GM12875 (cell line): ENCODE data around the gene C5.
A peak's percentile ranks its signal among the peaks of the same experiment; 100 is the strongest.

ENCODE experiments used
- H3K4me3 ChIP-seq: one replicate; pipeline ENCODE4 v1.5.1; 2011; ENCODE audit warnings: low read depth, low read length, control low read depth
- TF ChIP-seq, protein P1 (sequence below): IDR thresholded peaks from 2 replicates; pipeline ENCODE4 v1.5.1; 2011; ENCODE audit warnings: low read depth, mild to moderate bottlenecking, control low read depth, inconsistent platforms, low read length, moderate library complexity, borderline replicate concordance; ENCODE audit not compliant: insufficient read depth

The C5 gene

DNA sequence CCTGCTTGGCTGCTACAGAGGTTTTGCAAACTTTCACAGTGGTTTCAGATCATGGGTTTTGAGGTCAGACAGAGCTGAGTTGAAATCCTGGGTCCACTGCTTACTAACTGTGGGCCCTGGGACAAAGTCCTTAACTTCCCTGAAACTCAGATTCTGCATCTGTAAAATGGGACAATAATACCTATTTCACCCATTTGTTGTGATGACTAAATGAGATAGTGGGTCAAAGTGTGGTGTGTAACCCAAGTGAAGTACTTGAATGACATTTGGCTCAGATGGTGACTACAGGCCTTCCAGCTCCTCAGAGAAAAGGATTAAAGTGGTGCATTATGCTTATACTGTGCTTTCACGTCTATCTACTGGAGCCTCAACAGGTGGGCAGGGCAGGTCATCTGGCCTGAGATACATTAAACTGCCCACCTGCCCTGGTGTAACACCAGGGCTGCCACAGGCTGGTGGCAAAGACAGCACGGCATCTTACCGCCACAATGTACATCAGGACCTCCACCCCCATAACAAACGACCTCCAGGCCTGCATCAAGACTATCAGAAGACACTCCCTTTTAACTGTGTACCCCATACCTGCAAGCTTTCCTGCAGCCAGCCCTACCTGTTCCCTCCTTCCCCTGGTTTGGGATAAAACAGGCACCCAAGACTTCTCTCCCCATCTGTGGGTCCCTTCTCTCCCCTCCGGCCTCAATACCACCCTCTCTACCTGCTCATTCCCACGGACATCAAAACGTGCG is 122.6 kb downstream of the C5 start:
- H3K4me3 ChIP-seq: peak overlapping the region; percentile 81

DNA sequence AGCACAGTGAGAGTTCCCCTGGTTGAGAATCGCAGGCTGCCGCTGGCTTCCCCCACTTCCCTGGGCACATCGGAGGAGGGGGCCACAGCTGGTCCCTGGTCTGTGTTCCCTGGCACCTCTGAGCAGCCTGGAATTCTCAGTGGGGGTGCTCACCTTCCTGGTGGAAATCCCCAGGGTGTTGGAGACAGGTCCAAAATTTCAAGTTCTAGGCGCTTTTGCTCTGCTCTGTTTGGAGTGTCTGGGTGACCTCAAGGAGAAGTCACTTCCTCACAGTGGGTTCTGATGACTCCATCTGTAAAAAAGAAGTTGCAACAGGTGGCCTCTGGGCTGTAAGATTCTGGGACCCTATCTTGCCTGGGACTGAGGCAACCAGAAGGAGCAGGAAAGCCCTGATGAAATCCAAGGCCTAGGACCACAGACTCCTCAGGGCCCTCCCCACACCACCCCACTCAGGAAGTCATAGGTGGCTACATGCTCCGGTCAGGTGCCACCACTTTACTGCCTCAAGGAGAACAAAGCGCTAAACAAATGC is 123.6 kb downstream of the C5 start, which contains the start of gene TRAF1:
Gene TRAF1, minus strand, starts transcription at position 400 of the 532 bp plus-strand sequence. CDS start 721 bp downstream, outside the sequence.
- H3K4me3 ChIP-seq: peak within 1 kb of the TSS; percentile 81
- TF ChIP-seq, protein P1, sequence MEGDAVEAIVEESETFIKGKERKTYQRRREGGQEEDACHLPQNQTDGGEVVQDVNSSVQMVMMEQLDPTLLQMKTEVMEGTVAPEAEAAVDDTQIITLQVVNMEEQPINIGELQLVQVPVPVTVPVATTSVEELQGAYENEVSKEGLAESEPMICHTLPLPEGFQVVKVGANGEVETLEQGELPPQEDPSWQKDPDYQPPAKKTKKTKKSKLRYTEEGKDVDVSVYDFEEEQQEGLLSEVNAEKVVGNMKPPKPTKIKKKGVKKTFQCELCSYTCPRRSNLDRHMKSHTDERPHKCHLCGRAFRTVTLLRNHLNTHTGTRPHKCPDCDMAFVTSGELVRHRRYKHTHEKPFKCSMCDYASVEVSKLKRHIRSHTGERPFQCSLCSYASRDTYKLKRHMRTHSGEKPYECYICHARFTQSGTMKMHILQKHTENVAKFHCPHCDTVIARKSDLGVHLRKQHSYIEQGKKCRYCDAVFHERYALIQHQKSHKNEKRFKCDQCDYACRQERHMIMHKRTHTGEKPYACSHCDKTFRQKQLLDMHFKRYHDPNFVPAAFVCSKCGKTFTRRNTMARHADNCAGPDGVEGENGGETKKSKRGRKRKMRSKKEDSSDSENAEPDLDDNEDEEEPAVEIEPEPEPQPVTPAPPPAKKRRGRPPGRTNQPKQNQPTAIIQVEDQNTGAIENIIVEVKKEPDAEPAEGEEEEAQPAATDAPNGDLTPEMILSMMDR: no peak

More for the DNA sequence above, 122.6 kb downstream of the C5 start:
- TF ChIP-seq, protein P1: no peak

DNA sequence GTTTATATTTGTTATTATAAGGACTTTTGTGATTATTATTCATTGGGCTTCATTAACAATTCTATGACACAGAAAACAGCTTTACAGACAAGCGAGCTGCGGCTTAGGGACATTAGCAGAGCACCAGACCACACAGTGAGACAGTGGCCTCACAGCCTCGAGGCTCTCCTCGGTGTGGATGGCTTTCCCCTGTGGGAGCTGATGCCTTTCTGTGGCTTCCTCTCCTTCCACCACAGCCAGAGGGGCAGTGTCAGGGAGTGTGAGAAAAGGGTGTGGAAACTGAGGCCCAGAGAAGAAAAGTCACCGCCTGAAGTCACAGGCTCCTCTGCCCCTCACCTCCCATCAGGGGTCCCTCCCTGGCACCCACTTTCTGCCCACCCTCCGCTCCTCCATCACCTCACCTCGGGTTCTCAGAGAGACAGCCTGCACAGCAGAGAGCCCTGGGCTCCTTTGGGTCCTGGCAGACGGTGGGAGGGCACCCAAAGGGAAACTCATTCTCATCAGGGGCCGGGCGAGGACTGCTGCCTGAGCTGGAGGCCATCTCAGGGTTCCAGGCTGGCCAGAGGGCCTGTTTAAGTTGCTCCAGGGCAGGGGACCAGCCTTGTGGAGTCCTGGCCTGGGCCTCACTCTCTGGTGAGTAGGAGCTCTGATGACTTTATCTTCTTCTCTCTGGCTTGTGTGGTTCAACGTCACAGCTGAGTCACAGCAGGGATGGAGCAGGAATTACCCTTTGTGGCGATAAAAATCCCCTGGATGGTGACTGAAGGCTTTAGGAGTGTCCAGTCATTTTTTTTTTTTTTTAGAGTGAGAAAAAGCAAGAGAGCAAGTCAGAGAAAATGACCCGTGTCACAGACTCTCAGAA is 124.3 kb downstream of the C5 start:
- TF ChIP-seq, protein P1: no peak
- H3K4me3 ChIP-seq: peak overlapping the region; percentile 81

DNA sequence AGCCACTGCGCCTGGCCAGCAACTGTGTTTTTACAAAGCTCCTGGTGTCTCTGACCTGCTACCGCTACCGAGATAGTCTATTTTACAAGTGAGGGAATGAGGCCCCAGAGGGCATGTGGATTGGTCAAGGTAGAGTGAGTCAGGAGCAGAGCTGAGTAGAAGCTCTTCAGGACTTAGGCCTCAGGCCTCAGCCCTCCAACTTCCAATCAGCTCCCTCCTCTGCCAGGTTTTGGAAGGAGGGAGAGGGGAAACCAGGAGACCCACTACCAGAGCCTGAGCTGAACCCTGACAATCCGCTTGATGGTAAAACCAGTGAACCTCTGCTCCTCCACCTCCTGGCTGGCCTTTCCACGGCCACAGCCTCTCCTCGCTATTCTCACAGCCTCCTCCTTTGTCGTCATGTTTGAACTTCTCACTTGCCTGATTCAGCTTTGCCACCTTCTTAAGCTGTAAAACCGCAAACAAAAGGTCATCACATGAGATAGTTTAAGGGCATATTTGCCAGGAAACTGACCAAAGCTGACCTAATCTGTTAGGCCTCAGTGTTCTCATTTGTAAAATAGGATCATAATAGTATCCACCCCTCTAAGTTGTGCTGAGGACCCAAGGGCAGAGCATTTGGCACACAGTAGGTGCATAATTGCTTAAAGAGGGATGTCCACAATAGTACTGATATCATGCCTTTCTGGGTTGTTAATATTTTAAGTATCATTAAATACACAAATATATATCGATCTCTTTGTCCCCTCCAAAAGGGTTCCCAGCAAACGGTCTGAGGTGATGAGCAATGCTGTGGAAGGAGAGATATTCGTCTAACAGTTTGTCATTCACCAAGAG is 125.2 kb downstream of the C5 start:
- TF ChIP-seq, protein P1: no peak
- H3K4me3 ChIP-seq: peak overlapping the region; percentile 81

DNA sequence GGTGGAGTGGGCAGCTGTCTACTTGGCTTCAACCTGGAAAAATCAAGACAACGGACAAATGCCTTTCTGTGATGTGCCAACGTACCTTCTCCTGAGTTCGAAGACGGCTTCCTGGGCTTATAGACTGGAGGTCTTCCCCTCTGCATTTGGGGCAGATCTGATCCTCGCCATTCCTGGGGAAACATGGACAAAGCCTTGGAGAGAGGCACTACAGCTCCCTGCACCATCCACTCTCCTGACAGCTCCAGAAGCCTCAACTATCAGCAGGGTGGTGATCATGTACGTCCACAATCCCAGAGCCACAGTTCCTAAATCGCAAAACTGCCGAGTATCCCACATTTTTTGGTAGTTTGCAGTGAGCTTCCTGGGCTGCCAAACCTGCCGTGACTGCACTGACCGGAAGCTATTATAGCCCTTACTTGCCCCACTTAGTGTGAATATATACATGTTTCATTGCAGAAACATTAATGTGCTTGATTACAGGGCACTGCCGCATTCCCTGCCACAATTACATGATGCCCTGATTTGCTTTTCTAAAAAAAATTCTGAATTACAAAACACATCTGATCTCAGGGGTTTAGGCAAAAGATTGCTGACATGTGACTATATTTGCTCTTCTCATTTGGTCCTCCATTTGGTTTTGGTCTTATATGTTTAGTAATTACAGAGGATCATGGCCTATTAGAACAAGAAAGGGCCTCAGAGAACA is 126.3 kb downstream of the C5 start:
- peak overlapping the region; percentile 58 for H3K4me3 ChIP-seq
- TF ChIP-seq, protein P1: no peak
